Fibroblast of lung (primary cell): ENCODE data around the gene DCAF11. TPM values are rescaled to one million over a fixed set of nuclear protein-coding genes. Genes with fewer than 3 reads are reported as not detected.

Source experiments
- DNase-seq, 2 donors: peaks; one replicate each; pipeline versions ENCODE4 v3.0.0 to v3.0.0-alpha.2; 2010; ENCODE audit warnings: low read depth in 2 of 2
- H2AFZ ChIP-seq: 2 replicates; pipeline ENCODE4 v1.5.1; 2012; ENCODE audit warnings: low read length, control low read depth, inconsistent platforms
- H3K27ac ChIP-seq: 2 replicates; pipeline ENCODE4 v1.5.1; 2011; ENCODE audit warnings: low read length, control low read depth; ENCODE audit not compliant: insufficient read depth
- H3K27me3 ChIP-seq: 2 replicates; pipeline ENCODE4 v1.5.1; 2011; ENCODE audit warnings: mild to moderate bottlenecking, low read length; ENCODE audit not compliant: control insufficient read depth, insufficient read depth
- H3K36me3 ChIP-seq: 2 replicates; pipeline ENCODE4 v1.5.1; 2011; ENCODE audit warnings: low read length; ENCODE audit not compliant: control insufficient read depth, insufficient read depth
- H3K4me1 ChIP-seq: 2 replicates; pipeline ENCODE4 v1.5.1; 2011; ENCODE audit warnings: low read length; ENCODE audit not compliant: control insufficient read depth, insufficient read depth; ENCODE audit errors: extremely low read depth
- H3K4me2 ChIP-seq: 2 replicates; pipeline ENCODE4 v1.5.1; 2011; ENCODE audit warnings: low read length, control low read depth; ENCODE audit not compliant: insufficient read depth; ENCODE audit errors: extremely low read depth
- H3K4me3 ChIP-seq, 4 experiments: fragments of 200-600 bp in 1 of 4; sonication (generic) in 1 of 4; replicated peaks in 1 of 4; 2 replicates each; pipeline ENCODE4 v1.5.1; 2011 to 2016; ENCODE audit warnings: low read length in 4 of 4, low read depth in 3 of 4, mild to moderate bottlenecking in 3 of 4, control low read depth in 2 of 4, inconsistent platforms in 1 of 4, mixed read lengths in 1 of 4; ENCODE audit not compliant: insufficient read depth in 1 of 4; ENCODE audit errors: control extremely low read depth in 1 of 4
- H3K79me2 ChIP-seq: 2 replicates; pipeline ENCODE4 v1.5.1; 2012; ENCODE audit warnings: mild to moderate bottlenecking, low read length, inconsistent platforms; ENCODE audit not compliant: control insufficient read depth, insufficient read depth
- H3K9ac ChIP-seq: 2 replicates; pipeline ENCODE4 v1.5.1; 2011; ENCODE audit warnings: mild to moderate bottlenecking, low read length, control low read depth; ENCODE audit not compliant: insufficient read depth
- H3K9me3 ChIP-seq: 2 replicates; pipeline ENCODE4 v1.5.1; 2012; ENCODE audit warnings: low read depth, low read length; ENCODE audit not compliant: control insufficient read depth, insufficient read depth
- H4K20me1 ChIP-seq: 2 replicates; pipeline ENCODE4 v1.5.1; 2011; ENCODE audit warnings: low read length; ENCODE audit not compliant: control insufficient read depth, insufficient read depth; ENCODE audit errors: extremely low read depth
- CTCF ChIP-seq, 2 donors: IDR thresholded peaks in 1 of 2; conservative IDR thresholded peaks in 1 of 2; 1 replicate in 1 of 2; 2 replicates in 1 of 2; pipeline ENCODE4 v1.5.1; 2011 to 2012; ENCODE audit warnings: low read length in 2 of 2, control low read depth in 1 of 2, inconsistent platforms in 1 of 2, low read depth in 1 of 2, mild to moderate bottlenecking in 1 of 2
- EZH2 ChIP-seq: IDR thresholded peaks from 2 replicates; pipeline ENCODE4 v1.5.1; 2012; ENCODE audit warnings: low read length, control low read depth, mild to moderate bottlenecking; ENCODE audit errors: missing control alignments
- polyA plus RNA-seq, 2 donors: library from polyadenylated mRNA; depleted of rRNA in 1 of 2; stranded (reverse) in 1 of 2; unstranded in 1 of 2; fragments of >200 nt; gene quantifications; 2 replicates each; pipeline ENCODE4 v1.2.1, GENCODE V29; 2011 to 2012; ENCODE audit warnings: missing spikeins in 1 of 2
- total RNA-seq: library from RNA; depleted of rRNA; stranded (reverse); fragments of >200 nt; gene quantifications from 2 replicates; pipeline ENCODE4 v1.2.1, GENCODE V29; 2014

The DCAF11 gene
- total and polyA plus RNA-seq, 2 donors (not counting 1 experiment from before 2014, with no cell fraction given): 18.4 to 68.0 TPM

- H3K36me3 ChIP-seq: no peaks in the 10 kb centered on the region
- no peak overlapping the region for H3K9ac ChIP-seq
- H3K4me3 ChIP-seq: no peak overlapping the region
- H3K9me3 ChIP-seq: no peaks in the 10 kb centered on the region
- no peaks in the 10 kb centered on the region for H3K79me2 ChIP-seq
- H3K4me1 ChIP-seq: no peaks in the 10 kb centered on the region
- no peak for TF ChIP-seq EZH2
- H3K27me3 ChIP-seq: no peaks in the 10 kb centered on the region
- H3K4me2 ChIP-seq: no peak overlapping the region
- no peak overlapping the region for H3K27ac ChIP-seq
- no peak overlapping the region for H2AFZ ChIP-seq
- no peaks in the 10 kb centered on the region for H4K20me1 ChIP-seq
- DNase-seq: no peak
These were observed 7.8 kb upstream of the DCAF11 start for GRCh38 chr14:24106672-24107271.

- no peaks in the 10 kb centered on the region for H4K20me1 ChIP-seq
- no peak overlapping the region for H3K27ac ChIP-seq
- TF ChIP-seq CTCF (conservative IDR thresholded peaks at IDR 0.05 in 1 of 2, IDR thresholded peaks at IDR 0.05 in 1 of 2; ENCODE audit: low read depth in 1 of 2, low read length in 2 of 2) (no peak), EZH2 (no peak)
- H3K79me2 ChIP-seq: no peaks in the 10 kb centered on the region
- peaks cover 2% of the 10 kb centered on the region for H3K4me1 ChIP-seq
- H3K4me2 ChIP-seq: no peak overlapping the region
- peak overlapping the region; percentile 47 for H2AFZ ChIP-seq
- H3K4me3 ChIP-seq: no peak overlapping the region
- no peak overlapping the region for H3K9ac ChIP-seq
- H3K27me3 ChIP-seq: no peaks in the 10 kb centered on the region
- no peaks in the 10 kb centered on the region for H3K9me3 ChIP-seq
- no peak for DNase-seq
- H3K36me3 ChIP-seq: no peaks in the 10 kb centered on the region
These were observed 6.2 kb upstream of the DCAF11 start for GRCh38 chr14:24108336-24108874.

- no peak overlapping the region for H3K4me3 ChIP-seq
- H3K9me3 ChIP-seq: no peaks in the 10 kb centered on the region
- DNase-seq: no peak
- H2AFZ ChIP-seq: no peak overlapping the region
- no peaks in the 10 kb centered on the region for H3K36me3 ChIP-seq
- TF ChIP-seq EZH2 (no peak), CTCF (conservative IDR thresholded peaks at IDR 0.05 in 1 of 2, IDR thresholded peaks at IDR 0.05 in 1 of 2; ENCODE audit: low read depth in 1 of 2, low read length in 2 of 2) (no peak)
- H3K9ac ChIP-seq: no peak overlapping the region
- H4K20me1 ChIP-seq: no peaks in the 10 kb centered on the region
- no peaks in the 10 kb centered on the region for H3K79me2 ChIP-seq
- H3K27me3 ChIP-seq: no peaks in the 10 kb centered on the region
- no peak overlapping the region for H3K4me2 ChIP-seq
- H3K4me1 ChIP-seq: peaks cover 5% of the 10 kb centered on the region
- H3K27ac ChIP-seq: no peak overlapping the region
These were observed 4.5 kb upstream of the DCAF11 start for GRCh38 chr14:24110060-24110459.
